Stromal cell of bone marrow (primary cell): ENCODE data around the gene RCBTB1.
"Not testable (repeated sequence)": the region's sequence is repeated elsewhere in the genome, so short reads cannot be mapped to it uniquely, and the experiment has no call there.

Source experiments
- DNase-seq: peaks from one replicate; pipeline ENCODE4 v3.0.0-alpha.2; 2012; ENCODE audit warnings: low read depth

The RCBTB1 gene

GRCh38 chr13:49604570-49604969 is 19.2 kb upstream of the RCBTB1 start:
- no peak for DNase-seq

GRCh38 chr13:49602615-49603014 is 17.3 kb upstream of the RCBTB1 start:
- DNase-seq: not testable (repeated sequence)

GRCh38 chr13:49602005-49602404 is 16.6 kb upstream of the RCBTB1 start:
- DNase-seq: no peak

GRCh38 chr13:49597043-49597641 is 11.8 kb upstream of the RCBTB1 start:
- no peak for DNase-seq

- no peak for DNase-seq
Measured at GRCh38 chr13:49596221-49596620, 10.9 kb upstream of the RCBTB1 start.

GRCh38 chr13:49594576-49594975 is 9.2 kb upstream of the RCBTB1 start:
- DNase-seq: peak; percentile 51

GRCh38 chr13:49593876-49594275 is 8.5 kb upstream of the RCBTB1 start:
- not testable (repeated sequence) for DNase-seq

- not testable (repeated sequence) for DNase-seq
Measured at GRCh38 chr13:49590714-49591113, 5.4 kb upstream of the RCBTB1 start.

- no peak for DNase-seq
Measured at GRCh38 chr13:49587311-49587847, 2.0 kb upstream of the RCBTB1 start.

GRCh38 chr13:49586717-49587116 is 1.4 kb upstream of the RCBTB1 start:
- no peak for DNase-seq

GRCh38 chr13:49584771-49585182 is 581 bp downstream of the RCBTB1 start:
- no peak for DNase-seq

- no peak for DNase-seq
Measured at GRCh38 chr13:49580980-49581680, 4.2 kb downstream of the RCBTB1 start.

- no peak for DNase-seq
Measured at GRCh38 chr13:49579501-49579900, 5.9 kb downstream of the RCBTB1 start.

- DNase-seq: no peak
Measured at GRCh38 chr13:49571299-49572240, 13.8 kb downstream of the RCBTB1 start.

GRCh38 chr13:49569993-49570689 is 15.2 kb downstream of the RCBTB1 start:
- no peak for DNase-seq

- DNase-seq: no peak
Measured at GRCh38 chr13:49567491-49567890, 17.9 kb downstream of the RCBTB1 start.

GRCh38 chr13:49566461-49566860 is 18.9 kb downstream of the RCBTB1 start:
- DNase-seq: no peak

GRCh38 chr13:49565461-49565860 is 19.9 kb downstream of the RCBTB1 start:
- not testable (repeated sequence) for DNase-seq

GRCh38 chr13:49563516-49563915 is 21.8 kb downstream of the RCBTB1 start:
- no peak for DNase-seq

GRCh38 chr13:49561062-49561410 is 24.3 kb downstream of the RCBTB1 start:
- DNase-seq: no peak

- DNase-seq: no peak
Measured at GRCh38 chr13:49560270-49561061, 24.9 kb downstream of the RCBTB1 start.
